Large intestine (tissue), 3 donors: ENCODE results near the gene RFT1. TPM values are rescaled to one million over a fixed set of nuclear protein-coding genes. Genes with fewer than 3 reads are reported as not detected.

Experiments used
- DNase-seq, 2 donors: peaks; one replicate each; pipeline versions ENCODE4 v3.0.0 to v3.0.0-alpha.2; 2013
- H3K27ac ChIP-seq: one replicate; pipeline ENCODE4 v1.5.1; 2013; ENCODE audit warnings: low read length
- H3K27me3 ChIP-seq: 2 replicates; pipeline ENCODE4 v1.6.1; 2013; ENCODE audit warnings: low read length; ENCODE audit not compliant: control insufficient read depth, insufficient read depth
- H3K36me3 ChIP-seq: 2 replicates; pipeline ENCODE4 v1.6.1; 2013; ENCODE audit warnings: low read length; ENCODE audit not compliant: control insufficient read depth, insufficient read depth
- H3K4me1 ChIP-seq: one replicate; pipeline ENCODE4 v1.6.1; 2013; ENCODE audit warnings: low read length; ENCODE audit not compliant: control insufficient read depth, insufficient read depth
- H3K4me3 ChIP-seq: one replicate; pipeline ENCODE4 v1.5.1; 2013; ENCODE audit warnings: low read length
- H3K9me3 ChIP-seq: one replicate; pipeline ENCODE4 v1.6.1; 2013; ENCODE audit warnings: mild to moderate bottlenecking, low read depth, low read length, moderate library complexity; ENCODE audit not compliant: control insufficient read depth
- WGBS: methylation state at CpG from one replicate; pipeline ENCODE4 v1.1.5; 2013; ENCODE audit warnings: low lambda C conversion rate; ENCODE audit not compliant: insufficient coverage; 5-methylcytosine and 5-hydroxymethylcytosine counted together
- polyA plus RNA-seq: library from polyadenylated mRNA; unstranded; fragments of 120-200 nt; gene quantifications from one replicate; pipeline ENCODE4 v1.2.1, GENCODE V29; 2013

The RFT1 gene
- polyA plus RNA-seq, 1 donor = 20.0 TPM

DNA sequence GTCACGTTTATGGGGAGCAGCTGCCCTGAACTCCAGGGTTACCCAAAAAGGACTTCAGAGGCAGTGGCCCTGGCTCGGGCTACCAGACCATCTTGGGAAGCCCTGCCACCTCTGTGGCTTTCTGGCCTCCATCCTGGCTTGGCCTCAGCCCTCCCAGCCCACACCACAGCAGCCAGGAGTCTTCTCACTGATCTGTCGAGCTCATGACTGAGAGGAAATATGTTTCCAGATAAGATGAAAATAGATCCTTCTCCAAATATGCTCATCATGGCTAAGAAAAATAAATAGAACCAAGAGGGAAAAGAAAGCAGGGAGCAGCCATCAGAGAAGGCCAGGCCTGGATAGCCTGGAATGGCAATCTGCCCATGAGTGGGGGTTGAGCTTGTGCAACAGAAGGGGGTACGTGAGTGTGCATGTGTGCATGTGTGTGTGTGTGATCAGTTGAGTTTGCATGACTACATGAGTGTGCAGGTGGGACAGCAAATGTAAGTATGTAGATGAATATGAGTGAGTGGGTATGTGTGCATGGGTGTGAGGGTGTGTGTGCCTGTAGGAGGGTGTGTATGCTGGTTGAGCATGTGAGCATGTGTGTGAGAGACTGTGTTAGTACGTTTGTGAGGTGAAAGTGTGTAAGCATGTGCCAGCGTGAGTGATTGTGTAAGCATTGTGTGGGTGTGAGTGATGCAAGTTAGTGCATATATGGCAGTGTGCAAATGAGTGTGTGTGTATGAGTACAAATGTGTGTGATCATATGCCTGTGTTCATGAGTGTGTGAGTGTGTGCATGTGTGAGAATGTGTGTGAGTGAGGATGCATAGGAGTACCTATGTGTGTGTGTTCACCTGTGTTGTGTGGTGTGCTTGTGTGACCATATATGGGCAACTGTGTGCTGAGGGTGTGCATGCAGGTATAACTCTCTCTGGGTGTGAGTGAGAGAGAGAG, 9.9 kb upstream of the RFT1 start:
- Histone ChIP-seq H3K27ac (no peak overlapping the region), H3K4me3 (no peak overlapping the region), H3K9me3 (no peaks in the 10 kb centered on the region), H3K4me1 (no peaks in the 10 kb centered on the region), H3K36me3 (no peaks in the 10 kb centered on the region), H3K27me3 (no peaks in the 10 kb centered on the region)
- no peak for DNase-seq
- no CpG with 5 or more reads among the region's 6 CpGs for WGBS

DNA sequence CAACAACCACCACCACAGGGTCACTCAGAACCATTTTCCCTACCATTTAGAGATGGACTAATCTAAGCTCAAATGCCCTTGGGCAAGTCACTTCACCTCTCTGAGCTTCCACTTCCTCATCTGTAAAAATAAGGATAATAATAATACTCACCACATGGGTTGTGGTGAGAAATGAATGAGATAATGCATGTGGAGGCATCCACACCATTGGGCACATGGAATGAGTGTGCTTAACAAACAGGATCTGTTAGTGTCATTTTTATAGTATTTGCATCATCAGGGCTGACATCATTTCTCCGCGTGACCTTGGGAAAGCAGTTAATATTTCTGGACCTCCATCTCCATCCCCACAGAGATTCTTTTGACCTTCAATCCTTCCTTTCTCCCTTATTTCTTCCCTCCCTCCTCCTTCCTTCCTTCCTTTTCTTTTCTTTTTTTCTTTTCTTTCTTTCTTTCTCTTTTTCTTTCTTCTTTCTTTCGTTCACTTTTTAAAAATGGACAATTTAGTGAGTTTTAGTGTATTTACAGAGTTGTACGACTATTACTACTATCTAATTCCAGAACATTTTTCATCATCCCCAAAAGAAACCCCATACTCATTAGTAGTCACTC, 7.7 kb upstream of the RFT1 start:
- no peak for DNase-seq
- Histone ChIP-seq H3K27ac (no peak overlapping the region), H3K27me3 (no peaks in the 10 kb centered on the region), H3K9me3 (no peaks in the 10 kb centered on the region), H3K4me3 (no peak overlapping the region), H3K4me1 (no peaks in the 10 kb centered on the region), H3K36me3 (no peaks in the 10 kb centered on the region)
- WGBS = 93% methylated on average over 2 of the region's 4 CpGs

DNA sequence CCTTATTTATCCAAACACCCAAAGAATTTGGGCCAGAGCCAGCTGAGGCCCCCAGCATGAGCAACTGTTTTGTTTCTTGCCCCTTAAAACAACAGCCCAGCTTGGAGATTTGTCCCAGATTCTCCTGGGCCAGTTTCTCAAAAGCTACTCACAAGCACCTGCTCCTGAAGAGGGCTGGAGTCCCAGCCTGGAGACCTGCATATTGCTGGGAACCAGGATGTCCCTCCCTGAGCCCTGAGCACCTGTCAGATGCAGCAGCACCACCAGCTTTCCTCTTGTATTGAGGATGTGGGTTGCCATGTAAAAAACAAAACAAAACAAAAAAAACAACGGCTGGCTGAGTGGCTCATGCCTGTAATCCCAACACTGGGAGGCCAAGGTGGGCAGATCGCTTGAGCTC, 7.0 kb upstream of the RFT1 start:
- WGBS = no CpG with 5 or more reads among the region's 2 CpGs
- H3K36me3 ChIP-seq = no peaks in the 10 kb centered on the region
- no peaks in the 10 kb centered on the region for H3K27me3 ChIP-seq
- no peak for DNase-seq
- H3K4me3 ChIP-seq = no peak overlapping the region
- no peaks in the 10 kb centered on the region for H3K4me1 ChIP-seq
- H3K27ac ChIP-seq = no peak overlapping the region
- H3K9me3 ChIP-seq = no peaks in the 10 kb centered on the region

DNA sequence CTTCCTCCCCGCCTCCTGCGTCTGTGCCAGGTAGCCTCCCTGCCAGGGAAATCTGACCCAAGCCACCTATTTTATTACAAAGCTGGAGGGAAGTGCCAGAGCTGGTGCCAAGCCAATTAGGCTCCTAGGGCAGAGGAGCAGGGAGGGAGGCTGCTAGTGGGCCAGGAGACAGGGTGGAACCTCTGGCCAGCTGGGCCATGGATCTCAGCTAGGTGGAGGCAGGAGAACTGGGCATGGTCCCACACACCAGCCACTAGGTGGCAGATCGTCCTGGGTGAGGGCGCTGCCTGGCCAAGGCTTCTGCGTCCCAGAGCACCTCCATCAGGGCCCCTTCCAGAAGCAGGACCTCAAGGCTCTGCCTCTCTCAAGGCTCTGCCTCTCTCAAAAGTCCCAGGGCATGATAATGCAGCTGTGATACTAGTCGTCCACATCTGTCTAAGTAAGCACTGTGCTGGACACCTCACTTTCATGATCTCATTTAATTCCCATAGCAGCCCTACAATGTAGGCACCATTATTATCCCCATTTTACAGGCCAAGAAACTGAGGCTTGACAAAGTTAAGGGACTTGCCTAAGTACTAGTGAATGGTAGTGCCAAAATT, 4.5 kb upstream of the RFT1 start:
- WGBS = no CpG with 5 or more reads among the region's 6 CpGs
- H3K4me3 ChIP-seq = no peak overlapping the region
- DNase-seq = peak; percentile 67 to 68
- peaks cover 7% of the 10 kb centered on the region for H3K4me1 ChIP-seq
- H3K27ac ChIP-seq = no peak overlapping the region
- H3K27me3 ChIP-seq = no peaks in the 10 kb centered on the region
- H3K36me3 ChIP-seq = no peaks in the 10 kb centered on the region
- no peaks in the 10 kb centered on the region for H3K9me3 ChIP-seq

DNA sequence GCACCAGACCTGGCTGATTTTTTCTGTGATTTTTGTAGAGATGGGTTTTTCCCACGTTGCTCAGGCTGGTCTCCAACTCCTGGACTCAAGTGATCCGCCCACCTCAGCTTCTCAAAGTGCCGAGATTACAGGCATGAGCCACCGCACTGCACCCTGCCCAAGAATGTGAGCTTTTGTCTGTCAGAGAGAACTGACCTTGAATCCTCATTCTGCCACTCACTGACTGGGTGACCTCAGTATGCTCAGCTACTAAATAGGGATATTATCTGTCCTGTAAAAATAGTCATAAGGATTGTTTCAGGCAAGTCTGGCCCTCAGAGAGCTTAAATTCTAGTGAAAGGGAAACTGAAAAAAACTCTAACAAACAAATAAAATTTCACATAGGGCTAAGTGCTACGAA, 2.1 kb upstream of the RFT1 start:
- Histone ChIP-seq H3K27me3 (no peaks in the 10 kb centered on the region), H3K4me3 (no peak overlapping the region), H3K27ac (no peak overlapping the region), H3K4me1 (peaks cover 10% of the 10 kb centered on the region), H3K36me3 (no peaks in the 10 kb centered on the region), H3K9me3 (no peaks in the 10 kb centered on the region)
- DNase-seq = peak in 1 of 2 donors; percentile 45
- 100% methylated on average over 1 of the region's 5 CpGs for WGBS

DNA sequence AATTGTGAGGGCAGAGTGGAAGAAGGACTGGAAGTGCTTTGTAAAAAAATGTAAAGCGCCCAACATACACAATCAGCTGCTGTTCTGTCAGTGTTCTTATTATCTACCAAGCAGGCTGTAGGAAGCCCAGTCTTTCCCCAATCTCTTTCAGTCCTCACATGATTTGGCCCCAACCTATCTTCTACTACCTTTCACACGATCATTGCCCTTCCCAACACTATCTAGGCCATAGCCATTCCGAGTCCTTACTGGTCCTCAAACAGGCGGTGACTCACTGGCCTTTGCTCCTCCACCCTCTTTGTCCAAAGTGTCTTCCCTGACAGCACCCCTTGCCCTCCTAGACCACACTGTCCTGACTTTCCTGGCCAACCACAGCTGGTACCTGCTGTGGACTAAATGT, 861 bp upstream of the RFT1 start:
- Histone ChIP-seq H3K9me3 (no peaks in the 10 kb centered on the region), H3K27ac (peak overlapping the region; percentile 81), H3K27me3 (no peaks in the 10 kb centered on the region), H3K36me3 (peaks cover 1% of the 10 kb centered on the region), H3K4me1 (peaks cover 10% of the 10 kb centered on the region), H3K4me3 (no peak overlapping the region)
- no CpG with 5 or more reads among the region's 4 CpGs for WGBS
- peak in 1 of 2 donors; percentile 35 for DNase-seq

DNA sequence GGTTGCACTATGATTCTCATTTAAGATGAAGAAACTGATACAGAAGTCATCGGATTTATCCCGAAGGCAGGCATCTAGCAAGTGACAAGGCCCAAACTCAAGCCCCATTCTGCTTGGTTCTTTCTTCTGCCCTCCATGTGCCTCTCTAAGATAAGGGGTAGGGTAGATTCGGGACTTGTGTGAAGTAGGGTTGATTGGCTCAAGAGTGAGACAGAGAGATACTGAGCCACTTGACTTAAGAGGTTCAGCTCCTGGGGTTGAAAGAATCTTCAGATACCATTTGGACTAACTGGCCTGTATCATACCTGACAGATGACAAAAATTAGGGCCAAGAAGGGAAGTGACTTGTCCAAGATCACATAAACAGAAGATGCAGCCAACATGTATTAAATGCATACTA, 891 bp downstream of the RFT1 start:
- DNase-seq = no peak
- Histone ChIP-seq H3K27ac (no peak overlapping the region), H3K9me3 (no peaks in the 10 kb centered on the region), H3K4me3 (peak overlapping the region; percentile 86), H3K36me3 (peaks cover 19% of the 10 kb centered on the region), H3K27me3 (no peaks in the 10 kb centered on the region), H3K4me1 (peaks cover 10% of the 10 kb centered on the region)
- WGBS = no CpG with 5 or more reads among the region's 3 CpGs

DNA sequence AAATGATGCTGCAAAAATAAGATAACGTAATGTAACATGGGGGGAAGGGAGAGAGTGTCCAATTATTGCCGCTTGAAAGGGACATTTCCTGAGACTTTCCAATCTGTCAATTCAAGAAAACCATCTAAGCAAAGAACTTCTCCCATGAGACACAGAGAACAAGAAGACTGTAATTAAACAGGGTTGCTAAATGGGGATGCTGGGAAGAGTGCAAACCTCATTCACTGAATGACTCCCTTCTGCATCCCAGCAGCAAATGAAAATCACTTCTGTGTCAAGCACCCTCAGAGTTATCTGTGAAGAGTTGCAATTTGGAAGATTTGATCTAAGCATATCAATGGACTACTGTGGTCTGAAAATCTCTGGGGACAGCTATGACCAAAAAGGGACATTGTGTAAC, 3.6 kb downstream of the RFT1 start:
- no peak for DNase-seq
- Histone ChIP-seq H3K4me1 (peaks cover 10% of the 10 kb centered on the region), H3K36me3 (peaks cover 44% of the 10 kb centered on the region)

DNA sequence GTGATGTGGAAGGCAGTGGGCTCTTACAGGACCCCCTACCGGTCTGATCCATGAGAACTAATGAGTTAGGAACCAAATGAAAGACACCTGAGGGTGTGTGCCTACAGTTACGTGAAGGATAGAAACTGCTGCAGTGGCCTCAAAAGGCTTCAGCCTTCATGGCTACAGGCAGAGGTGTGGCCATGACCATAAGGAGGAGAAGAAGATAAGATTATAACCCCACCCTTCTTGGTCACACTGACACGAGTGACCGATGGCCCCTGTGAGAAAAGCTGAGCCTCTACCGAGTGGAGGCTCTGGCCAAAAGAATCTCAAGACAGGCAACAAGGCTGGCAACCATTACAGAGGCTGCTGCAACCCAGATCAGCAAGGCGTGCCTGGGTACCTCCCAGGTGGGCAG, 6.3 kb downstream of the RFT1 start:
- no peak for DNase-seq
- H3K27me3 ChIP-seq = no peaks in the 10 kb centered on the region
- H3K9me3 ChIP-seq = no peaks in the 10 kb centered on the region
- peaks cover 68% of the 10 kb centered on the region for H3K36me3 ChIP-seq
- H3K4me3 ChIP-seq = no peak overlapping the region
- no peak overlapping the region for H3K27ac ChIP-seq
- H3K4me1 ChIP-seq = no peaks in the 10 kb centered on the region
- WGBS = no CpG with 5 or more reads among the region's 6 CpGs

More for the DNA sequence above, 3.6 kb downstream of the RFT1 start:
- Histone ChIP-seq H3K4me3 (no peak overlapping the region), H3K27ac (no peak overlapping the region), H3K9me3 (no peaks in the 10 kb centered on the region), H3K27me3 (no peaks in the 10 kb centered on the region)
- 86% methylated on average over 1 of the region's 2 CpGs for WGBS

DNA sequence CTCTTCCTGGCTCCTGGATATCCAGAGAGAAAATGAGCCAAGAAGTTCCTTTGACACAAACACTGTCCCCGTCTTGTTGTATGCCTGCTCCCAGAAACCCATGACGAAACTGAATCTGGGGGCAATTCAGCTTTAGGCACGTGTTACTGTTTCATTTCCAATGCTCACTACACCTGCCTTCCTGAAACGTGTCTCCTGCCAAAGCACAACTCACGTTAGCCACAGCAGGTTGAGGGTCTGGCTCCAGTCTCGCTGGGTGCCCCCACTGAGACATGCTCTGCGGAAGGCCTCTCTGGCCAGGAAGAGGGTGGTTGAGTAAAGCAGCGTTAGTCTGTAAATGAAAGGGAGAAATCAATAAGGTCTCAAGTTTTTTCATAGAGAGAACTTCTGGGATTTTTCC, 6.7 kb downstream of the RFT1 start:
- Histone ChIP-seq H3K36me3 (peaks cover 72% of the 10 kb centered on the region), H3K4me1 (no peaks in the 10 kb centered on the region), H3K4me3 (no peak overlapping the region), H3K9me3 (no peaks in the 10 kb centered on the region), H3K27ac (no peak overlapping the region), H3K27me3 (no peaks in the 10 kb centered on the region)
- no peak for DNase-seq
- WGBS = 100% methylated on average over 1 of the region's 8 CpGs
